Sigmoid colon (tissue), 4 donors: Measurements from ENCODE around the gene DPCD.

Experiments
- POLR2A ChIP-seq, 2 donors: fragments of 450-650 bp; IDR thresholded peaks; one replicate each; pipeline ENCODE4 v1.6.1; 2016; ENCODE audit warnings: antibody characterized with exemption in 2 of 2, mild to moderate bottlenecking in 2 of 2, moderate library complexity in 2 of 2
- POLR2AphosphoS5 ChIP-seq, 4 donors: sonication (generic); formaldehyde crosslinking; IDR thresholded peaks; one replicate each; pipeline ENCODE4 v1.6.1; 2017; ENCODE audit warnings: antibody characterized with exemption in 4 of 4
- TF ChIP-seq, protein P1 (sequence below), 4 experiments: fragments of 450-650 bp in 3 of 4; fragments of 200-600 bp in 1 of 4; IDR thresholded peaks; one replicate each; pipeline ENCODE4 v1.5.1; 2016 to 2019; ENCODE audit warnings: antibody characterized with exemption in 4 of 4, mild to moderate bottlenecking in 3 of 4, moderate library complexity in 2 of 4

DNA sequence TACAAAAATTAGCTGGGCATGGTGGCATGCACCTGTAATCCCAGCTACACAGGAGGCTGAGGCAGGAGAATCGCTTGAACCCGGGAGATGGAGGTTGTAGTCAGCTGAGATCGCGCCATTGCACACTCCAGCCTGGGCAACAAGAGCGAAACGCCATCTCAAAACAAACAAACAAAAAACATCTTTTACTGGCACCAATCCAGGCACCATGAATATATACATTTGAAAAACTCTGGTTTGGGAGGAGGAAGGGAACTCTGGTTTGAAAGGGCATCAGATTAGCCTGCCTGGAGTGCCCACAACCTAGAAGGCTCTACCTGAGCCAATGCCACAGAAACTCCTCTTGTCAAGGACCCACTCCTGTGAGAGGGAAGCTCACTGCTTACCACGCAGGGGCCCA lies 16.0 kb upstream of the DPCD start:
- TF ChIP-seq POLR2A (IDR thresholded peaks at IDR 0.05) (no peak), POLR2AphosphoS5 (IDR thresholded peaks at IDR 0.05) (no peak)
- TF ChIP-seq, protein P1, sequence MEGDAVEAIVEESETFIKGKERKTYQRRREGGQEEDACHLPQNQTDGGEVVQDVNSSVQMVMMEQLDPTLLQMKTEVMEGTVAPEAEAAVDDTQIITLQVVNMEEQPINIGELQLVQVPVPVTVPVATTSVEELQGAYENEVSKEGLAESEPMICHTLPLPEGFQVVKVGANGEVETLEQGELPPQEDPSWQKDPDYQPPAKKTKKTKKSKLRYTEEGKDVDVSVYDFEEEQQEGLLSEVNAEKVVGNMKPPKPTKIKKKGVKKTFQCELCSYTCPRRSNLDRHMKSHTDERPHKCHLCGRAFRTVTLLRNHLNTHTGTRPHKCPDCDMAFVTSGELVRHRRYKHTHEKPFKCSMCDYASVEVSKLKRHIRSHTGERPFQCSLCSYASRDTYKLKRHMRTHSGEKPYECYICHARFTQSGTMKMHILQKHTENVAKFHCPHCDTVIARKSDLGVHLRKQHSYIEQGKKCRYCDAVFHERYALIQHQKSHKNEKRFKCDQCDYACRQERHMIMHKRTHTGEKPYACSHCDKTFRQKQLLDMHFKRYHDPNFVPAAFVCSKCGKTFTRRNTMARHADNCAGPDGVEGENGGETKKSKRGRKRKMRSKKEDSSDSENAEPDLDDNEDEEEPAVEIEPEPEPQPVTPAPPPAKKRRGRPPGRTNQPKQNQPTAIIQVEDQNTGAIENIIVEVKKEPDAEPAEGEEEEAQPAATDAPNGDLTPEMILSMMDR (IDR thresholded peaks at IDR 0.05) = no peak
